Measurements from ENCODE around the gene SPATA16. TPM values are rescaled to one million over a fixed set of nuclear protein-coding genes. Genes with fewer than 3 reads are reported as not detected.

SPATA16 gene
- total RNA-seq, 2 donors from 2014 or later, result not detected

GRCh38 chr3:173090492-173090891 is 50.5 kb downstream of the SPATA16 start:
- WGBS, 2 experiments (ENCODE audit: insufficient coverage in 1 of 2, insufficient read length in 1 of 2), result 93 to 95% methylated on average over 3 of the region's 3 CpGs
- Histone ChIP-seq H3K4me3 (ENCODE audit: low read length) (no peak overlapping the region), H3K4me1 (ENCODE audit: control insufficient read depth, insufficient read depth, low read length) (no peaks in the 10 kb centered on the region), H3K27me3 (ENCODE audit: control insufficient read depth, insufficient read depth, low read length, poor library complexity, severe bottlenecking) (no peaks in the 10 kb centered on the region), H3K9me3 (ENCODE audit: control insufficient read depth, low read length) (no peaks in the 10 kb centered on the region), H3K36me3 (ENCODE audit: control insufficient read depth, insufficient read depth, low read length) (no peaks in the 10 kb centered on the region), H3K9ac (ENCODE audit: extremely low read depth, low read length, poor library complexity, severe bottlenecking) (no peak overlapping the region), H3K27ac (ENCODE audit: low read depth, low read length) (no peak overlapping the region)
- Mint-ChIP-seq H3K9me3 (no peaks in the 10 kb centered on the region), H3K4me1 (no peaks in the 10 kb centered on the region), H3K4me3 (no peak overlapping the region), H3K36me3 (ENCODE audit: low read depth) (no peaks in the 10 kb centered on the region), H3K27ac (no peak overlapping the region), H3K27me3 (ENCODE audit: insufficient read depth) (no peaks in the 10 kb centered on the region)
- no peak for DNase-seq
- TF ChIP-seq CTCF (conservative IDR thresholded peaks at IDR 0.05), result no peak

- Mint-ChIP-seq H3K36me3 (ENCODE audit: low read depth) (no peaks in the 10 kb centered on the region), H3K27me3 (ENCODE audit: insufficient read depth) (no peaks in the 10 kb centered on the region), H3K4me1 (no peaks in the 10 kb centered on the region), H3K27ac (no peak overlapping the region), H3K4me3 (no peak overlapping the region), H3K9me3 (peaks cover 9% of the 10 kb centered on the region)
- Histone ChIP-seq H3K9me3 (ENCODE audit: control insufficient read depth, low read length) (no peaks in the 10 kb centered on the region), H3K4me1 (ENCODE audit: control insufficient read depth, insufficient read depth, low read length) (no peaks in the 10 kb centered on the region), H3K27me3 (ENCODE audit: control insufficient read depth, insufficient read depth, low read length, poor library complexity, severe bottlenecking) (no peaks in the 10 kb centered on the region), H3K27ac (ENCODE audit: low read depth, low read length) (no peak overlapping the region), H3K9ac (ENCODE audit: extremely low read depth, low read length, poor library complexity, severe bottlenecking) (no peak overlapping the region), H3K36me3 (ENCODE audit: control insufficient read depth, insufficient read depth, low read length) (no peaks in the 10 kb centered on the region), H3K4me3 (ENCODE audit: low read length) (no peak overlapping the region)
- 85 to 98% methylated on average over 6 of the region's 6 CpGs for WGBS, 2 experiments (ENCODE audit: insufficient coverage in 1 of 2, insufficient read length in 1 of 2)
- DNase-seq, result no peak
- no peak for TF ChIP-seq CTCF (conservative IDR thresholded peaks at IDR 0.05)
These were observed 51.8 kb downstream of the SPATA16 start for GRCh38 chr3:173089283-173089682.

GRCh38 chr3:173078525-173078924 is 62.5 kb downstream of the SPATA16 start:
- DNase-seq, result no peak
- Mint-ChIP-seq H3K4me1 (no peaks in the 10 kb centered on the region), H3K4me3 (no peak overlapping the region), H3K9me3 (peaks cover 11% of the 10 kb centered on the region), H3K27me3 (ENCODE audit: insufficient read depth) (no peaks in the 10 kb centered on the region), H3K36me3 (ENCODE audit: low read depth) (no peaks in the 10 kb centered on the region), H3K27ac (no peak overlapping the region)
- no peak for TF ChIP-seq CTCF (conservative IDR thresholded peaks at IDR 0.05)
- Histone ChIP-seq H3K36me3 (ENCODE audit: control insufficient read depth, insufficient read depth, low read length) (no peaks in the 10 kb centered on the region), H3K9ac (ENCODE audit: extremely low read depth, low read length, poor library complexity, severe bottlenecking) (no peak overlapping the region), H3K9me3 (ENCODE audit: control insufficient read depth, low read length) (no peaks in the 10 kb centered on the region), H3K4me3 (ENCODE audit: low read length) (no peak overlapping the region), H3K27me3 (ENCODE audit: control insufficient read depth, insufficient read depth, low read length, poor library complexity, severe bottlenecking) (no peaks in the 10 kb centered on the region), H3K4me1 (ENCODE audit: control insufficient read depth, insufficient read depth, low read length) (no peaks in the 10 kb centered on the region), H3K27ac (ENCODE audit: low read depth, low read length) (no peak overlapping the region)
- 80 to 94% methylated on average over 2 to 4 of the region's 4 CpGs for WGBS, 2 experiments (ENCODE audit: insufficient coverage in 1 of 2, insufficient read length in 1 of 2)

Data from endodermal cell (in vitro differentiated cells).